Kidney epithelial cell (primary cell): ENCODE results near the gene VDAC2. TPM values are rescaled to one million over a fixed set of nuclear protein-coding genes. Genes with fewer than 3 reads are reported as not detected.
"Not testable (repeated sequence)": the region's sequence is repeated elsewhere in the genome, so short reads cannot be mapped to it uniquely, and the experiment has no call there.

ENCODE experiments used
- DNase-seq: peaks from one replicate; pipeline ENCODE4 v3.0.0-alpha.2; 2010; ENCODE audit warnings: low read depth
- H3K27me3 ChIP-seq: 2 replicates; pipeline ENCODE4 v1.6.0; 2011; ENCODE audit warnings: low read length; ENCODE audit not compliant: control insufficient read depth, insufficient read depth
- H3K36me3 ChIP-seq: 2 replicates; pipeline ENCODE4 v1.5.1; 2011; ENCODE audit warnings: low read length; ENCODE audit not compliant: control insufficient read depth, insufficient read depth
- H3K4me3 ChIP-seq: 2 replicates; pipeline ENCODE4 v1.5.1; 2011; ENCODE audit warnings: low read depth, mild to moderate bottlenecking, control low read depth, low read length
- CTCF ChIP-seq: IDR thresholded peaks from 2 replicates; pipeline ENCODE4 v1.5.1; 2011; ENCODE audit warnings: mild to moderate bottlenecking, moderate library complexity, low read length, control low read depth, inconsistent platforms; ENCODE audit not compliant: insufficient read depth, poor library complexity, severe bottlenecking
- total RNA-seq: library from RNA; depleted of rRNA; stranded (reverse); fragments of >200 nt; gene quantifications from 2 replicates; pipeline ENCODE4 v1.2.3, GENCODE V29; 2015

Gene VDAC2
- total RNA-seq, 1 donor from 2014 or later, result 251 TPM

- Histone ChIP-seq H3K36me3 (no peaks in the 10 kb centered on the region), H3K27me3 (no peaks in the 10 kb centered on the region), H3K4me3 (no peak overlapping the region)
- no peak for DNase-seq
- TF ChIP-seq CTCF, result no peak
These were observed 15.4 kb upstream of the VDAC2 start for GRCh38 chr10:75195035-75195763.

- no peaks in the 10 kb centered on the region for H3K36me3 ChIP-seq
- no peak for DNase-seq
- no peaks in the 10 kb centered on the region for H3K27me3 ChIP-seq
- no peak overlapping the region for H3K4me3 ChIP-seq
- TF ChIP-seq CTCF, result no peak
These were observed 13.5 kb upstream of the VDAC2 start for GRCh38 chr10:75197066-75197465.

- no peak overlapping the region for H3K4me3 ChIP-seq
- DNase-seq, result no peak
- no peak for TF ChIP-seq CTCF
- H3K36me3 ChIP-seq, result no peaks in the 10 kb centered on the region
- no peaks in the 10 kb centered on the region for H3K27me3 ChIP-seq
These were observed 12.7 kb upstream of the VDAC2 start for GRCh38 chr10:75197906-75198305.

- not testable (repeated sequence) for H3K4me3 ChIP-seq, H3K27me3 ChIP-seq, DNase-seq, H3K36me3 ChIP-seq
These were observed 10.6 kb upstream of the VDAC2 start for GRCh38 chr10:75199949-75200348.

GRCh38 chr10:75201793-75202307, 8.7 kb upstream of the VDAC2 start:
- Histone ChIP-seq H3K27me3 (no peaks in the 10 kb centered on the region), H3K4me3 (no peak overlapping the region), H3K36me3 (no peaks in the 10 kb centered on the region)
- no peak for DNase-seq
- TF ChIP-seq CTCF, result no peak

- no peaks in the 10 kb centered on the region for H3K27me3 ChIP-seq
- TF ChIP-seq CTCF, result no peak
- DNase-seq, result no peak
- H3K36me3 ChIP-seq, result no peaks in the 10 kb centered on the region
- no peak overlapping the region for H3K4me3 ChIP-seq
These were observed 8.1 kb upstream of the VDAC2 start for GRCh38 chr10:75202321-75203045.

GRCh38 chr10:75203046-75203620, 7.5 kb upstream of the VDAC2 start:
- DNase-seq, H3K36me3 ChIP-seq, H3K4me3 ChIP-seq, H3K27me3 ChIP-seq: not testable (repeated sequence)
